ENCODE measurements around the gene ACOT2. TPM values are rescaled to one million over a fixed set of nuclear protein-coding genes. Genes with fewer than 3 reads are reported as not detected.
A peak's percentile ranks its signal among the peaks of the same experiment; 100 is the strongest.
"Not testable (repeated sequence)": the region's sequence is repeated elsewhere in the genome, so short reads cannot be mapped to it uniquely, and the experiment has no call there.

Gene ACOT2
- total RNA-seq, 1 donor from 2014 or later = 38.6 TPM

GRCh38 chr14:73567951-73568885 is 795 bp upstream of the ACOT2 start:
- no peaks in the 10 kb centered on the region for H3K36me3 ChIP-seq (ENCODE audit: control insufficient read depth in 3 of 3, insufficient read depth in 3 of 3, low read length in 3 of 3)
- no peaks in the 10 kb centered on the region for H3K27me3 ChIP-seq (ENCODE audit: control insufficient read depth in 3 of 3, insufficient read depth in 3 of 3, low read length in 3 of 3)
- peak overlapping the region; percentile 82 to 93 (median 84) for H3K9ac ChIP-seq (ENCODE audit: low read depth in 1 of 3, low read length in 3 of 3)
- H3K4me3 ChIP-seq (ENCODE audit: low read length in 3 of 3) = peak overlapping the region; percentile 73 to 84 (median 83)
- no peaks in the 10 kb centered on the region for H3K9me3 ChIP-seq (ENCODE audit: control insufficient read depth in 3 of 3, low read length in 3 of 3)
- H3K4me1 ChIP-seq (ENCODE audit: control insufficient read depth in 3 of 3, insufficient read depth in 3 of 3, low read length in 3 of 3) = peaks cover 10 to 30% (median 12%) of the 10 kb centered on the region in 3 donors
- peak overlapping the region; percentile 92 for H3K27ac ChIP-seq (ENCODE audit: low read depth, low read length)

- H3K9me3 ChIP-seq (ENCODE audit: control insufficient read depth in 3 of 3, low read length in 3 of 3); H3K27me3 ChIP-seq (ENCODE audit: control insufficient read depth in 3 of 3, insufficient read depth in 3 of 3, low read length in 3 of 3); H3K36me3 ChIP-seq (ENCODE audit: control insufficient read depth in 3 of 3, insufficient read depth in 3 of 3, low read length in 3 of 3): not testable (repeated sequence)
- Histone ChIP-seq H3K4me3 (ENCODE audit: low read length in 3 of 3) (peak overlapping the region; percentile 73 to 84 (median 83)), H3K4me1 (ENCODE audit: control insufficient read depth in 3 of 3, insufficient read depth in 3 of 3, low read length in 3 of 3) (peaks cover 10 to 30% (median 12%) of the 10 kb centered on the region in 3 donors), H3K9ac (ENCODE audit: low read depth in 1 of 3, low read length in 3 of 3) (peak overlapping the region; percentile 82 to 93 (median 84)), H3K27ac (ENCODE audit: low read depth, low read length) (peak overlapping the region; percentile 92)
Observed at GRCh38 chr14:73568886-73569184, 178 bp upstream of the ACOT2 start.

- H3K27ac ChIP-seq (ENCODE audit: low read depth, low read length) = not testable (repeated sequence)
Observed at GRCh38 chr14:73570913-73571312, 1.9 kb downstream of the ACOT2 start.

GRCh38 chr14:73573034-73573433 is 4.0 kb downstream of the ACOT2 start:
- not testable (repeated sequence) for H3K27me3 ChIP-seq (ENCODE audit: control insufficient read depth in 3 of 3, insufficient read depth in 3 of 3, low read length in 3 of 3); H3K36me3 ChIP-seq (ENCODE audit: control insufficient read depth in 3 of 3, insufficient read depth in 3 of 3, low read length in 3 of 3); H3K27ac ChIP-seq (ENCODE audit: low read depth, low read length); H3K9ac ChIP-seq (ENCODE audit: low read depth in 1 of 3, low read length in 3 of 3); H3K4me3 ChIP-seq (ENCODE audit: low read length in 3 of 3); H3K9me3 ChIP-seq (ENCODE audit: control insufficient read depth in 3 of 3, low read length in 3 of 3)
- H3K4me1 ChIP-seq (ENCODE audit: control insufficient read depth in 3 of 3, insufficient read depth in 3 of 3, low read length in 3 of 3) = peaks cover 8 to 22% (median 9%) of the 10 kb centered on the region in 3 donors

More at GRCh38 chr14:73570913-73571312, 1.9 kb downstream of the ACOT2 start:
- peaks cover 10 to 30% (median 12%) of the 10 kb centered on the region in 3 donors for H3K4me1 ChIP-seq (ENCODE audit: control insufficient read depth in 3 of 3, insufficient read depth in 3 of 3, low read length in 3 of 3)
- not testable (repeated sequence) for H3K27me3 ChIP-seq (ENCODE audit: control insufficient read depth in 3 of 3, insufficient read depth in 3 of 3, low read length in 3 of 3); H3K9ac ChIP-seq (ENCODE audit: low read depth in 1 of 3, low read length in 3 of 3); H3K4me3 ChIP-seq (ENCODE audit: low read length in 3 of 3); H3K36me3 ChIP-seq (ENCODE audit: control insufficient read depth in 3 of 3, insufficient read depth in 3 of 3, low read length in 3 of 3); H3K9me3 ChIP-seq (ENCODE audit: control insufficient read depth in 3 of 3, low read length in 3 of 3)

- peaks cover 2 to 15% (median 3%) of the 10 kb centered on the region in 3 donors for H3K4me1 ChIP-seq (ENCODE audit: control insufficient read depth in 3 of 3, insufficient read depth in 3 of 3, low read length in 3 of 3)
- H3K27me3 ChIP-seq (ENCODE audit: control insufficient read depth in 3 of 3, insufficient read depth in 3 of 3, low read length in 3 of 3); H3K36me3 ChIP-seq (ENCODE audit: control insufficient read depth in 3 of 3, insufficient read depth in 3 of 3, low read length in 3 of 3); H3K9ac ChIP-seq (ENCODE audit: low read depth in 1 of 3, low read length in 3 of 3); H3K4me3 ChIP-seq (ENCODE audit: low read length in 3 of 3); H3K27ac ChIP-seq (ENCODE audit: low read depth, low read length); H3K9me3 ChIP-seq (ENCODE audit: control insufficient read depth in 3 of 3, low read length in 3 of 3): not testable (repeated sequence)
Observed at GRCh38 chr14:73573740-73574139, 4.7 kb downstream of the ACOT2 start.

- not testable (repeated sequence) for H3K27me3 ChIP-seq (ENCODE audit: control insufficient read depth in 3 of 3, insufficient read depth in 3 of 3, low read length in 3 of 3); H3K36me3 ChIP-seq (ENCODE audit: control insufficient read depth in 3 of 3, insufficient read depth in 3 of 3, low read length in 3 of 3); H3K9ac ChIP-seq (ENCODE audit: low read depth in 1 of 3, low read length in 3 of 3); H3K27ac ChIP-seq (ENCODE audit: low read depth, low read length); H3K9me3 ChIP-seq (ENCODE audit: control insufficient read depth in 3 of 3, low read length in 3 of 3); H3K4me3 ChIP-seq (ENCODE audit: low read length in 3 of 3)
- H3K4me1 ChIP-seq (ENCODE audit: control insufficient read depth in 3 of 3, insufficient read depth in 3 of 3, low read length in 3 of 3) = peaks cover 0 to 13% (median 2%) of the 10 kb centered on the region in 3 donors
Observed at GRCh38 chr14:73574251-73574650, 5.2 kb downstream of the ACOT2 start.

GRCh38 chr14:73576391-73576790 is 7.4 kb downstream of the ACOT2 start:
- Histone ChIP-seq H3K9me3 (ENCODE audit: control insufficient read depth in 3 of 3, low read length in 3 of 3) (no peaks in the 10 kb centered on the region), H3K4me3 (ENCODE audit: low read length in 3 of 3) (no peak overlapping the region), H3K27ac (ENCODE audit: low read depth, low read length) (no peak overlapping the region), H3K9ac (ENCODE audit: low read depth in 1 of 3, low read length in 3 of 3) (no peak overlapping the region), H3K36me3 (ENCODE audit: control insufficient read depth in 3 of 3, insufficient read depth in 3 of 3, low read length in 3 of 3) (peaks cover 4 to 10% (median 6%) of the 10 kb centered on the region in 3 donors), H3K4me1 (ENCODE audit: control insufficient read depth in 3 of 3, insufficient read depth in 3 of 3, low read length in 3 of 3) (peaks cover 0 to 3% (median 2%) of the 10 kb centered on the region in 3 donors), H3K27me3 (ENCODE audit: control insufficient read depth in 3 of 3, insufficient read depth in 3 of 3, low read length in 3 of 3) (no peaks in the 10 kb centered on the region)

- H3K27me3 ChIP-seq (ENCODE audit: control insufficient read depth in 3 of 3, insufficient read depth in 3 of 3, low read length in 3 of 3); H3K9me3 ChIP-seq (ENCODE audit: control insufficient read depth in 3 of 3, low read length in 3 of 3); H3K9ac ChIP-seq (ENCODE audit: low read depth in 1 of 3, low read length in 3 of 3); H3K27ac ChIP-seq (ENCODE audit: low read depth, low read length); H3K4me3 ChIP-seq (ENCODE audit: low read length in 3 of 3); H3K36me3 ChIP-seq (ENCODE audit: control insufficient read depth in 3 of 3, insufficient read depth in 3 of 3, low read length in 3 of 3); H3K4me1 ChIP-seq (ENCODE audit: control insufficient read depth in 3 of 3, insufficient read depth in 3 of 3, low read length in 3 of 3): not testable (repeated sequence)
Observed at GRCh38 chr14:73577214-73577613, 8.2 kb downstream of the ACOT2 start.

- not testable (repeated sequence) for H3K36me3 ChIP-seq (ENCODE audit: control insufficient read depth in 3 of 3, insufficient read depth in 3 of 3, low read length in 3 of 3); H3K9me3 ChIP-seq (ENCODE audit: control insufficient read depth in 3 of 3, low read length in 3 of 3); H3K4me3 ChIP-seq (ENCODE audit: low read length in 3 of 3); H3K27me3 ChIP-seq (ENCODE audit: control insufficient read depth in 3 of 3, insufficient read depth in 3 of 3, low read length in 3 of 3); H3K27ac ChIP-seq (ENCODE audit: low read depth, low read length); H3K9ac ChIP-seq (ENCODE audit: low read depth in 1 of 3, low read length in 3 of 3); H3K4me1 ChIP-seq (ENCODE audit: control insufficient read depth in 3 of 3, insufficient read depth in 3 of 3, low read length in 3 of 3)
Observed at GRCh38 chr14:73582102-73582979, 13.3 kb downstream of the ACOT2 start.

- Histone ChIP-seq H3K4me1 (ENCODE audit: control insufficient read depth in 3 of 3, insufficient read depth in 3 of 3, low read length in 3 of 3) (peaks cover 0 to 10% (median 5%) of the 10 kb centered on the region in 3 donors), H3K9ac (ENCODE audit: low read depth in 1 of 3, low read length in 3 of 3) (no peak overlapping the region), H3K4me3 (ENCODE audit: low read length in 3 of 3) (no peak overlapping the region), H3K9me3 (ENCODE audit: control insufficient read depth in 3 of 3, low read length in 3 of 3) (no peaks in the 10 kb centered on the region), H3K36me3 (ENCODE audit: control insufficient read depth in 3 of 3, insufficient read depth in 3 of 3, low read length in 3 of 3) (no peaks in the 10 kb centered on the region), H3K27ac (ENCODE audit: low read depth, low read length) (no peak overlapping the region), H3K27me3 (ENCODE audit: control insufficient read depth in 3 of 3, insufficient read depth in 3 of 3, low read length in 3 of 3) (no peaks in the 10 kb centered on the region)
Observed at GRCh38 chr14:73588695-73589094, 19.7 kb downstream of the ACOT2 start.

All from skeletal muscle tissue (tissue), 4 donors.